H1 (cell line): Measurements from ENCODE around the gene ROR1. TPM values are rescaled to one million over a fixed set of nuclear protein-coding genes. Genes with fewer than 3 reads are reported as not detected.

Source experiments
- CTCF ChIA-PET: fragments of 300-600 bp; sonication (Branson Sonifier 250); formaldehyde crosslinking; loops from one replicate; lab custom pipeline; 2021; ENCODE audit not compliant: partially characterized antibody; lab: Charles Lee
- POLR2A ChIA-PET: fragments of 300-600 bp; sonication (Branson Sonifier 250); formaldehyde crosslinking; loops from one replicate; lab custom pipeline; 2021; ENCODE audit warnings: inconsistent platforms; ENCODE audit not compliant: partially characterized antibody; lab: Charles Lee
- DNase-seq, 2 experiments: peaks; one replicate each; pipeline versions ENCODE4 v3.0.0 to v3.0.0-alpha.2; 2010 to 2022; ENCODE audit warnings: low spot score in 2 of 2, low read depth in 1 of 2, mixed read lengths in 1 of 2
- FAIRE-seq: peaks from 2 replicates; lab custom pipeline; 2011; peaks lifted over from hg19 to GRCh38; lab: Jason Lieb, UNC
- H2AFZ ChIP-seq: 2 replicates; pipeline ENCODE4 v1.8.1; 2012; ENCODE audit warnings: low read length, inconsistent platforms
- H2AK5ac ChIP-seq: 2 replicates; pipeline ENCODE4 v1.6.1; 2013; ENCODE audit warnings: low read depth, low read length
- H2BK120ac ChIP-seq: replicated peaks from 2 replicates; pipeline ENCODE3; 2013; ENCODE audit warnings: low read depth, low read length, inconsistent platforms
- H2BK12ac ChIP-seq: 2 replicates; pipeline ENCODE4 v1.6.1; 2013; ENCODE audit warnings: low read depth, low read length
- H2BK15ac ChIP-seq: 2 replicates; pipeline ENCODE4 v1.6.1; 2013; ENCODE audit warnings: low read length
- H2BK20ac ChIP-seq: 2 replicates; pipeline ENCODE4 v1.6.1; 2013; ENCODE audit warnings: low read length
- H2BK5ac ChIP-seq: 2 replicates; pipeline ENCODE4 v1.6.1; 2013; ENCODE audit warnings: low read depth, low read length
- H3K14ac ChIP-seq: 2 replicates; pipeline ENCODE4 v1.6.1; 2013; ENCODE audit warnings: inconsistent platforms; ENCODE audit not compliant: insufficient read length
- H3K18ac ChIP-seq: 2 replicates; pipeline ENCODE4 v1.6.1; 2013; ENCODE audit warnings: low read length; ENCODE audit errors: extremely low read depth
- H3K23ac ChIP-seq: 2 replicates; pipeline ENCODE4 v1.6.1; 2013; ENCODE audit warnings: inconsistent platforms; ENCODE audit not compliant: insufficient read length
- H3K23me2 ChIP-seq: 2 replicates; pipeline ENCODE4 v1.6.1; 2013; ENCODE audit warnings: low read depth, low read length
- H3K27ac ChIP-seq: 2 replicates; pipeline ENCODE4 v1.6.1; 2011; ENCODE audit warnings: low read depth, low read length, inconsistent platforms
- H3K27me3 ChIP-seq, 4 experiments: replicated peaks in 1 of 4; 1 replicate in 1 of 4; 2 replicates in 3 of 4; pipeline versions ENCODE4 v1.6.1 to v1.8.1; 2011 to 2013; ENCODE audit warnings: low read length in 3 of 4, mild to moderate bottlenecking in 3 of 4, inconsistent platforms in 2 of 4, mixed read lengths in 2 of 4, moderate library complexity in 1 of 4; ENCODE audit not compliant: control insufficient read depth in 3 of 4, insufficient read depth in 3 of 4; ENCODE audit errors: extremely low read depth in 1 of 4
- H3K36me3 ChIP-seq, 4 experiments: 2 replicates each; pipeline versions ENCODE4 v1.6.1 to v1.8.1; 2011 to 2013; ENCODE audit warnings: mild to moderate bottlenecking in 4 of 4, low read length in 3 of 4, moderate library complexity in 2 of 4, control low read depth in 1 of 4, inconsistent platforms in 1 of 4; ENCODE audit not compliant: insufficient read depth in 4 of 4, control insufficient read depth in 2 of 4
- H3K4ac ChIP-seq: replicated peaks from 2 replicates; pipeline ENCODE3; 2013; ENCODE audit warnings: low read length, low read depth, mixed read lengths, inconsistent platforms; ENCODE audit not compliant: insufficient read length
- H3K4me1 ChIP-seq, 4 experiments: replicated peaks in 1 of 4; 1 replicate in 1 of 4; 2 replicates in 3 of 4; pipeline versions ENCODE4 v1.6.1 to v1.8.1; 2011 to 2013; ENCODE audit warnings: low read length in 3 of 4, inconsistent platforms in 2 of 4, mixed read lengths in 1 of 4; ENCODE audit not compliant: insufficient read depth in 4 of 4, control insufficient read depth in 3 of 4
- H3K4me2 ChIP-seq, 2 experiments: 2 replicates each; pipeline versions ENCODE4 v1.6.1 to v1.8.1; 2011 to 2013; ENCODE audit warnings: low read depth in 2 of 2, low read length in 2 of 2, control low read depth in 1 of 2, inconsistent platforms in 1 of 2, mild to moderate bottlenecking in 1 of 2; ENCODE audit not compliant: insufficient read depth in 1 of 2
- H3K4me3 ChIP-seq, 4 experiments: fragments of 200-600, 300-600 bp in 1 of 4; sonication (generic), shearing (Covaris generic), sonication (Bioruptor Twin) in 1 of 4; 2 replicates each; pipeline versions ENCODE4 v1.5.1 to v1.8.1; 2011 to 2016; ENCODE audit warnings: low read length in 4 of 4, low read depth in 3 of 4, control low read depth in 2 of 4, inconsistent platforms in 2 of 4, mild to moderate bottlenecking in 2 of 4, mixed read lengths in 1 of 4, moderate library complexity in 1 of 4; ENCODE audit not compliant: insufficient read depth in 2 of 4; ENCODE audit errors: extremely low read depth in 1 of 4
- H3K56ac ChIP-seq: replicated peaks from 2 replicates; pipeline ENCODE3; 2013; ENCODE audit warnings: low read depth, mild to moderate bottlenecking, mixed read lengths, low read length, inconsistent platforms; ENCODE audit not compliant: insufficient read length
- H3K79me1 ChIP-seq: 2 replicates; pipeline ENCODE4 v1.6.1; 2013; ENCODE audit warnings: low read depth, low read length, control low read depth
- H3K79me2 ChIP-seq, 2 experiments: 2 replicates each; pipeline versions ENCODE4 v1.6.1 to v1.8.1; 2012 to 2013; ENCODE audit warnings: low read length in 2 of 2, mild to moderate bottlenecking in 2 of 2, inconsistent platforms in 1 of 2; ENCODE audit not compliant: insufficient read depth in 2 of 2, control insufficient read depth in 1 of 2
- H3K9ac ChIP-seq, 4 experiments: replicated peaks in 1 of 4; 1 replicate in 1 of 4; 2 replicates in 3 of 4; pipeline versions ENCODE4 v1.6.1 to v1.8.1; 2011 to 2013; ENCODE audit warnings: low read depth in 3 of 4, low read length in 3 of 4, control low read depth in 2 of 4, mild to moderate bottlenecking in 2 of 4, moderate library complexity in 2 of 4, inconsistent platforms in 1 of 4; ENCODE audit errors: extremely low read depth in 1 of 4
- H3K9me3 ChIP-seq, 2 experiments: 2 replicates each; pipeline versions ENCODE4 v1.6.1 to v1.8.1; 2012 to 2013; ENCODE audit warnings: mild to moderate bottlenecking in 2 of 2, moderate library complexity in 2 of 2, control low read depth in 1 of 2, inconsistent platforms in 1 of 2, low read depth in 1 of 2, low read length in 1 of 2, mixed read lengths in 1 of 2; ENCODE audit not compliant: insufficient read depth in 2 of 2
- H4K20me1 ChIP-seq, 2 experiments: replicated peaks in 1 of 2; 2 replicates each; pipeline versions ENCODE3 to v1.8.1; 2011 to 2013; ENCODE audit warnings: inconsistent platforms in 2 of 2, low read length in 2 of 2, mild to moderate bottlenecking in 1 of 2; ENCODE audit not compliant: insufficient read depth in 2 of 2, control insufficient read depth in 1 of 2
- H4K5ac ChIP-seq: 2 replicates; pipeline ENCODE4 v1.6.1; 2013; ENCODE audit warnings: low read length, low read depth, mixed read lengths, inconsistent platforms; ENCODE audit not compliant: insufficient read length
- H4K8ac ChIP-seq: 2 replicates; pipeline ENCODE4 v1.8.0; 2013; ENCODE audit warnings: mild to moderate bottlenecking, moderate library complexity, low read length, inconsistent platforms; ENCODE audit not compliant: insufficient read depth; ENCODE audit errors: extremely low read depth
- H4K91ac ChIP-seq: replicated peaks from 2 replicates; pipeline ENCODE3; 2013; ENCODE audit warnings: low read length, mixed read lengths, inconsistent platforms; ENCODE audit not compliant: insufficient read length
- EP300 ChIP-seq, 2 experiments: IDR thresholded peaks; 1 replicate in 1 of 2; 2 replicates in 1 of 2; pipeline ENCODE4 v1.6.1; 2011 to 2012; ENCODE audit warnings: low read depth in 2 of 2, low read length in 2 of 2, mild to moderate bottlenecking in 2 of 2, borderline replicate concordance in 1 of 2, inconsistent platforms in 1 of 2, moderate library complexity in 1 of 2
- GABPA ChIP-seq: IDR thresholded peaks from 2 replicates; pipeline ENCODE4 v1.6.1; 2011; ENCODE audit warnings: mild to moderate bottlenecking, low read length, moderate library complexity, borderline replicate concordance; ENCODE audit not compliant: insufficient read depth
- POLR2A ChIP-seq, 2 experiments: IDR thresholded peaks; 1 replicate in 1 of 2; 2 replicates in 1 of 2; pipeline ENCODE4 v1.6.1; 2011; ENCODE audit warnings: low read depth in 2 of 2, low read length in 2 of 2, mild to moderate bottlenecking in 2 of 2; ENCODE audit errors: control extremely low read depth in 1 of 2
- RAD21 ChIP-seq, 2 experiments: IDR thresholded peaks in 1 of 2; conservative IDR thresholded peaks in 1 of 2; 2 replicates each; pipeline ENCODE4 v1.6.1; 2011; ENCODE audit warnings: low read depth in 2 of 2, low read length in 2 of 2, improper control_type of control experiment in 1 of 2, inconsistent platforms in 1 of 2, mild to moderate bottlenecking in 1 of 2, moderate library complexity in 1 of 2
- RNF2 ChIP-seq: fragments of 200-900, 300-1000 bp; sonication (generic); IDR thresholded peaks from 2 replicates; pipeline ENCODE4 v1.7.1; 2016; ENCODE audit warnings: borderline replicate concordance, low read depth, mild to moderate bottlenecking, antibody characterized with exemption, low read length; ENCODE audit not compliant: poor library complexity, severe bottlenecking; ENCODE audit errors: missing control alignments
- TAF7 ChIP-seq: optimal IDR thresholded peaks from 2 replicates; pipeline ENCODE3; 2011; ENCODE audit warnings: low read depth, mild to moderate bottlenecking, inconsistent platforms, low read length, moderate library complexity, borderline replicate concordance
- WGBS, 2 experiments: shearing (Covaris generic) in 1 of 2; methylation state at CpG; one replicate each; pipeline versions ENCODE4 v1.1.6 to v1.1.7; 2013 to 2015; ENCODE audit warnings: low lambda C conversion rate in 2 of 2, mixed read lengths in 2 of 2, inconsistent platforms in 1 of 2, low coverage in 1 of 2, missing lambda C conversion rate in 1 of 2; ENCODE audit not compliant: insufficient replicate concordance in 2 of 2, insufficient coverage in 1 of 2, insufficient read length in 1 of 2; ENCODE audit errors: extremely low coverage in 1 of 2, missing lambda C conversion rate in 1 of 2; 5-methylcytosine and 5-hydroxymethylcytosine counted together
- polyA plus RNA-seq, 7 experiments: library from polyadenylated mRNA; depleted of rRNA in 3 of 7; stranded (reverse) in 5 of 7; unstranded in 2 of 7; fragments of >200 nt in 5 of 7; fragments of 200-250 nt in 2 of 7; gene quantifications; 1 replicate in 5 of 7; 2 replicates in 1 of 7; 4 replicates in 1 of 7; pipeline versions ENCODE4 v1.2.1 to v1.2.3, GENCODE V29; 2011 to 2013; ENCODE audit warnings: missing spikeins in 2 of 7, mixed read lengths in 2 of 7
- total RNA-seq: library from RNA; stranded (reverse); fragmentation: NEBNext Ultra II Directional; extraction: Animal tissue kit (Norgen Biotek cat#: 25700); gene quantifications from 2 replicates; pipeline ENCODE4 v1.2.1, GENCODE V29; 2021

Gene ROR1
- total and polyA plus RNA-seq, 2 of the 8 experiments (the other 6 are each of a cell fraction or from before 2014, with no cell fraction given) = 33.6 to 73.6 TPM

GRCh38 chr1:63799820-63800219 is 26.0 kb downstream of the ROR1 start:
- no peak overlapping the region for H3K4ac ChIP-seq
- no peak overlapping the region for H4K91ac ChIP-seq
- no peak overlapping the region for H3K4me2 ChIP-seq
- H4K5ac ChIP-seq = no peak overlapping the region
- H2BK20ac ChIP-seq = no peak overlapping the region
- no peak overlapping the region for H3K14ac ChIP-seq
- H3K56ac ChIP-seq = no peak overlapping the region
- H4K20me1 ChIP-seq = peaks cover 3 to 5% of the 10 kb centered on the region in 2 experiments
- H2AK5ac ChIP-seq = no peak overlapping the region
- H3K23ac ChIP-seq = no peak overlapping the region
- H2BK120ac ChIP-seq = no peak overlapping the region
- H2BK12ac ChIP-seq = no peak overlapping the region
- H3K9ac ChIP-seq = no peak overlapping the region
- H3K23me2 ChIP-seq = 0 out of 2 replicates have a peak, but pooled peaks cover 2% of the 10 kb centered on the region
- H3K4me1 ChIP-seq = peaks cover 18 to 42% (median 32%) of the 10 kb centered on the region in 4 experiments
- no peaks in the 10 kb centered on the region for H3K27me3 ChIP-seq
- POLR2A ChIA-PET = interaction anchor here (0.7 to 1.8 kb wide), 5 partner anchors 9 to 580 kb away, joined by 3 to 4 read pairs (median 3); no protein-coding TSS in a partner anchor
- peaks cover 26 to 98% of the 10 kb centered on the region in 2 experiments for H3K79me2 ChIP-seq
- no peak for TF ChIP-seq RAD21 (IDR thresholded peaks at IDR 0.05 in 1 of 2, conservative IDR thresholded peaks at IDR 0.05 in 1 of 2; ENCODE audit: low read depth in 2 of 2, low read length in 2 of 2)
- TF ChIP-seq EP300 (IDR thresholded peaks at IDR 0.05; ENCODE audit: borderline replicate concordance in 1 of 2, low read depth in 2 of 2, low read length in 2 of 2) = no peak
- TF ChIP-seq GABPA = no peak
- no peak for TF ChIP-seq POLR2A (IDR thresholded peaks at IDR 0.05; ENCODE audit: control extremely low read depth in 1 of 2, low read depth in 2 of 2, low read length in 2 of 2)
- no peak for TF ChIP-seq RNF2
- no peak for TF ChIP-seq TAF7
- H2BK5ac ChIP-seq = no peak overlapping the region
- H3K79me1 ChIP-seq = peaks cover 7% of the 10 kb centered on the region
- no peak overlapping the region for H2BK15ac ChIP-seq
- no peak overlapping the region for H3K27ac ChIP-seq
- WGBS, 2 experiments = 86% methylated on average over 3 of the region's 3 CpGs; no CpG with 5 or more reads in 1 of the 2 experiments
- H3K4me3 ChIP-seq = no peak overlapping the region
- DNase-seq (no peak), FAIRE-seq (peak; percentile 7)
- H3K18ac ChIP-seq = no peak overlapping the region
- H3K36me3 ChIP-seq = no peaks in the 10 kb centered on the region
- H2AFZ ChIP-seq = no peak overlapping the region
- no peaks in the 10 kb centered on the region for H3K9me3 ChIP-seq
- H4K8ac ChIP-seq = no peak overlapping the region
- CTCF ChIA-PET = interaction anchor here (0.6 to 1.8 kb wide), 9 partner anchors 24 to 120 kb away, joined by 3 to 7 read pairs (median 3); partner anchors contain the start of gene ROR1
